HG02623 (cell line): ENCODE measurements around the gene NATD1.
A peak's percentile ranks its signal among the peaks of the same experiment; 100 is the strongest.

ENCODE experiments used
- ATAC-seq: cut with Tn5 transposase; IDR thresholded peaks from one replicate; pipeline ENCODE4 v1.9.1; 2021; ENCODE audit warnings: moderate library complexity; ENCODE audit not compliant: unreplicated experiment

Gene NATD1

DNA sequence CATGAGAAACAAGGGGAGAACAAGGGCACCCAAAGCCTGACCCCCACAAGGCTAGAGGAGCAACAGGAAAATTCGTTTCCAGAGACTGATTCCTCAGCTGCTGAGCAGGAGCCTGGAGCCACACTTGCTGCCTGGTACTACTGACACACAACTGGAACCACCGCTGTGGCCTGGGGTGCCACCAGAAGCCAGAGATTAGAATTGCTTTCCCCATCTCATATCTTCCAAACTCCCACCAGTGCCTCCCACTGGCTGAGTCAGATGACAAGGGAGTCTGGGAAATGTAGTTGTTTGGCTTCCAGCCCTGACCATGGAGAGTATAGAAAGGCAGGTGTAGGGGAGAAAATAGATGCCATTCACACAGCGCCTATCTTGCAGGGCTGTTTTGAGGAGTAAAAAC, 35.1 kb downstream of the NATD1 start:
- no peak for ATAC-seq

DNA sequence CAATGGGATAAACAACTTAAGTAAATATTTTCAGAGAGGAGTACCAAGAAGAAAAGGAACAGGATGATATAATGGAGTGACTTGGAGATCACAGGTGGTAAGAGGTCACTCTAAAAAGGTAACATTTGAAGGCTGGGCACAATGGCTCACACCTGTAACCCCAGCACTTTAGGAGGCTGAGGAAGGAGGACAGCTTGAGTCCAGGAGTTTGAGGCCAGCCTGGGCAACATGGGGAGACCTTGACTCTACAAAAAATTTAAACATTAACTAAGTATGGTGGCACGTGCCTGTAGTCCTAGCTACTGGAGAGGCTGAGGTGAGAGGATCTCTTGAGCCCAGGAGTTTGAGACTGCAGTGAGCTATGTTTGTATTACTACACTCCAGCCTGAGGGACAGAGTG, 35.9 kb downstream of the NATD1 start:
- ATAC-seq = no peak

DNA sequence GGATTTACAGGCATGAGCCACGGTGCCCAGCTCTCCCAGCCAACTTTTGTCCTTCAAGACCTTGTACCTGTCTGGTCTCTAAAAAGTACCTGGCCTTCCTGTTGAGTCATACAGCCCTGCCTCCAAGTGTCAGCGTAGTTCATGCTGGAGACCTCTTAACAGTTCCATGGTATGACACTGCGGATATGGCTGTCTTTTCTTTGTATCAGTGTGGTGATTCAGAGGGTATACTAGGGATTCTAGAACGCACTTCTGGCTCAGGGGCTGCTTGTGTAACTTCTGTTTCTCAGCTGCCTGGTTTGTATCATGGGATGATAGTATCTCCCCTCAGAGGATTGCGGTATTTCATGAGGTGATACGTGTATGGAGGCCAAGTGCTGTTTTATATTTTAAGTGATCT, 37.3 kb downstream of the NATD1 start:
- no peak for ATAC-seq

DNA sequence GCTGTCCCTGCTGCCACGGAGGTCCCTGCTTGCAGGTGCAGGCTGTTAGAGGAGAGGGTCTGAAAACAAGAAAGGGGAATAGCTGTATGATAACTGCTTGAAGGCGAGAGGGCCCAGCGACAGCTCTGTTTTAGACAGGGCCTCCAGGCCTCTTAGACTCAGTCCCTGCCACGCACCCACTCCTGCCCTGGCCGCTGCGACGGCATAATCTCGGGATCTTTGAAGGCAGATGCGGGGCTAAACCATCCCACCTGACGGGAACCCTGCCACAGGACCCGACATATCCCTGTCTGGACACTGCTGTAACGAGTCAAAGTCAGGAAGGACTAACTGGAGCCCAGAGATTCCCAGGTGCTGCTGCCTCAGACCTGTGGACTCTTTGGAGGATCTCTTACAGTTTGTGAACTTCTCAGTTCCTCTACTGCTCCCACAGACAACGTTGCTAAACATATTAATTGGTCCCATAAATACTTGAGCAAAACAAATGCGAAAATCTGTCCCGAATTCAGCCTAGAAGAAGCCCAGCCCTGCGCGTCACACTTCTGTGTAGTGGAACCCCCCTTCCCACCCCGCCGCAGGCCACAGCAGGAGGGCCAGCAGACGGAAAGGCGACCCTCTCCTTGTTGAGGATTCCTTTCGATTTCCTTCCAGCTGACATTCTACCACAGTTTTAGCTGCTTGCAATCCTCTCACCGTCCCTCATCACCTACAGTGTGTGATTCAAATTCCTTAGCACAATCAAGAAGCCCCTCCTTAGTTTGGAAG, 38.3 kb downstream of the NATD1 start:
- ATAC-seq = no peak

DNA sequence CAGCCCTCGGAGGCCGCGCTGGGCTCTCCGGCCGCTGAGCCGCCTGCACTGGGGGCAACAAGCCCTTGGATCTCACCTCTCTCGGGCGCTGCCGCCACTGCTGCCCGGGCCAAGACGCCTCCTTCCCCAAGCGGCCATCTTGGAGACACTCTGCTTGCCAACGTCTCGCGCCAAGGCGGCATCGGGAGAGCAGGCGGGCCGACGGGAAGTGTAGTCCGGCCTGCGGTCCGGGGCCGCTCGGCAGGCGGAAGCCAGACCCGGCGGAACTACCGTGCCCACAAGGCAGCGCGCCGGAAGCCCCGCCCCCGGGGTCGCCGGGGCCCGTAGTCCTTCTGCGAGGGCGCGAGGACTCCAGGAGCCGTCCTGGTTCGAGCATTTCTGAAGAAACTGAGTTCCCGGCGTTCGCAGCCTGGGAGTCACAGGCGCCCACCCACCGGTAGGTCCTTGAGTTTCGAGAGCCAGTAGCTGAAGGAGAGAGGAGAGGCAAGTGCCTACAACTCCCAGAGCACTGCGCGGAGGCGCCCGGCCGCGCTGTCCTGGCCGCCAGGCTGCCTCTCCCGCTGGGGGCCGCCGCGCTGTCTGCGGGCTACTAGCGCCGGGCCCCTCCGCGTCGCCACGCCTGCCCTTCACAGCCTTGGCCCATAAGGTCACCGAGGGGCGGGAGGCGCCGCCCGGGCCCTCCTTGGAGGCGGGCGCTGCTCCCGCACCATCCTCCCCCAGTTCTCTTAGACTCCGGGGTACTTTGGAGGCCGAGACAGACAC, 39.0 kb downstream of the NATD1 start, which contains the start of gene TMEM11:
TSS of gene TMEM11 (minus strand) at position 147 of the 762 bp plus-strand sequence. CDS start at position 138, 9 bp downstream.
- peak; percentile 84 for ATAC-seq

DNA sequence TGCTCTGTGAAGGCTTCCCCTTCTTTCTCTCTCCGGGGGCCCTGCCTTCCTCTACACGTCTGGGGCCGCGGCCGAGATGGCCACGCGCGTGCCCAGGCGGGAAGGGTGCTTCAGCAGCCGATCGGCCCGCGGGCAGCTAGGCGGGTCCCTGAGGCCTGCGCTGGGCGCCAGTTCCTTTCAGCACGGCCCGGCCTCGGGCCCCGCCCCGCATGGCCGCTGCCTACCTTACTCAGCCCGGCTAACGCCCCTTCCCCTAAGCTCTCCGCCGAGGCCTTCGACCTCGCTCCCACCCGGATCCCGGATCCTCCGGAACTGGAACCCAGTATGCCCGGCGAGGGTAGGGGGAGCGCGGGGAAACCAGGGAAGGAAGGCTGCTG, 39.6 kb downstream of the NATD1 start:
- peak; percentile 22 for ATAC-seq

DNA sequence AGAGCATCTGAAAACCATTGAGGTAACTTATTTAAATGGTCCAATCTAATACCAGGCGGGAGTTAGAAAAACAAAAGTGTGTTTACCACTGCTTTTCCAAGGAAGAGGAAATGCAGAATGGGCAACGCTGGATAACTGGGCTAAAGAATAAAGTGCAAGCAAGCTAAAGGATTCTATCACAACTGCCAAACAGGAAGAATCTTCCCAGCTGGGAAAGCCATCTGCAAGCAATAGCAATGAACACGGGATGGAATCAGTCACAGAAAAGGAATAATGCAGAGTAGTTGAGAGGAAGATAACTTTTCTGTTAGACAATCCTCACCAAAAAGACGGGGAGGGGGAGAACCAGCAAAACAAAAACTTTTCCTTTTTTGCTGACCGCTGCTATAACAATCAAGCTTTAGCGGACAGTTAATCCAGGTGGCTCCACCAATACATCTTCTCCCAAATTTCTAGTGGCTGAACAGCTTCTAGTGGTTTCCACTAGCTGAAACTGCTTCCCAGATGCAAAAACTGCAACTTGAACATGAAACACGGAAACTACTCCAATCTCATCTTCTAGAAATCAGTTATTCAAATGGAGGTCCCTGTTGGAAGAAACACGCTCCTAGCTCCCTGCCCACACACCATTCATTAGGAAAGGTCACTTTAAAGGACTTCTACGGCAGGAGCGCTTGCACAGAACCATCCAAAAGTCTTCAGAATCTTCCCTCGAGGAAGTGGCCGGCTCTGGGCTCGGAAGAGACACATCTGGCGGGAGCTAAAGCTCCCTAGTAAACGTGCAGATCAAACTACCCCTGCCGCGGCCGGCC, 40.2 kb downstream of the NATD1 start:
- ATAC-seq = no peak

DNA sequence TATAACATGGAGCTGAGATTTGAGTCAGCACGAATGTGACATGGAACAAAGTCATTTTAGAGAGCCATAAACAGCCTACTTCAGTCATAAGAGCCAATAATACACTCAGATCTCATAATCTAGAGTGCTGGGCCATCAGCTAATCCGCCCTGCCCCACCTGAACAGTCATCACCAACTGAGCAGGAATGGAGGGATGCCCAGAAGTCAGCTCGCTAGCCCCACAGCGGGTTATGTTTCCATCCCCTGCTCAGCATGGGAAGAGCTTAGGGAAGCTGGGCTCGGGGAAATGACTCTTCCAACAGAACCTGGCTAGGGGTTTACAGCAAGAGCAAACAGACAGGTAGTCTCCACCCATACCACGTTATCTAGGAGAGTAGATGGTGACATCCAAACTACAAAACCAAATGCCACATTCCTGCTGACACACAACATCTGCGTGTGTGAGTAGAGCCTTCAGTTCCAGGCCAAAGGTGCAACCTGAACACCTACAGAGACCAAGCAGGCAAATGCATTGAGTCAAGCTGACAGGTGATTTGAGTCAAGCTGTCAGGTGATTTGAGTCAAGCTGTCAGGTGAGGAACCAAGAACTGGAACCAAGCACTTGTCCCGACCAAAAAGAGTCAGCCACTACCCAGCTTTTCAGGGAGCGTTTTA, 41.3 kb downstream of the NATD1 start:
- ATAC-seq = no peak

DNA sequence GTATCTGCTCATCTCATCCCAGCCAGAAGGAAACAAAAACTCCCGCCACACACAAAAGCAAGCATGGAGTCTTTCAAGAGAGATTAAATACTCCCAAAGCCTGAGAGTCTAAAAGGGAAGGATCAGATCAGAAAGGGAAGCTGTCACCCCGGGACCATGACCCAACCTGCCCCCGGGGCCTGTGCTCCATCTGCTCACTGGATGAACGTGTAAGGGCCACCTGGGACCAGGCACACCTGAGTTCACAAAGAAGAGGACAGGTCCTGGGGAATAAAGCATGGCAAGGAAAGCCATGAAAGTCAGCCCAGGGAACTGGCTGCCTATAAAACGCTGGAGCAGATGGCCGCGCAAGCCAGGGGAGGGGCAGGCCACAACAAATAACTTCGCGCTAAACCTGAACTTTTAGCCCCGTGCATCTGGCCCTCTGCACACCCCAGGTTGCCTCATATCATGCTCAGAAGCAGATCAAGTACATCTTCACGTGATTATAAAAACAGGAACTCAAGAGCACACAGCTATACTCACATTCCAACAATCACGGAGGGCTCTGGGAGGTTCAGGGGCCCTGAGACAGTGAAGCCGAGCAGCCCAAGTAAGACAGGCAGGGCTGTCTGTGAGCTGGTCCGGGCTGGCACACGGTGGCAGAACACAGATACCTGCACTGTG, 42.7 kb downstream of the NATD1 start:
- ATAC-seq = no peak

DNA sequence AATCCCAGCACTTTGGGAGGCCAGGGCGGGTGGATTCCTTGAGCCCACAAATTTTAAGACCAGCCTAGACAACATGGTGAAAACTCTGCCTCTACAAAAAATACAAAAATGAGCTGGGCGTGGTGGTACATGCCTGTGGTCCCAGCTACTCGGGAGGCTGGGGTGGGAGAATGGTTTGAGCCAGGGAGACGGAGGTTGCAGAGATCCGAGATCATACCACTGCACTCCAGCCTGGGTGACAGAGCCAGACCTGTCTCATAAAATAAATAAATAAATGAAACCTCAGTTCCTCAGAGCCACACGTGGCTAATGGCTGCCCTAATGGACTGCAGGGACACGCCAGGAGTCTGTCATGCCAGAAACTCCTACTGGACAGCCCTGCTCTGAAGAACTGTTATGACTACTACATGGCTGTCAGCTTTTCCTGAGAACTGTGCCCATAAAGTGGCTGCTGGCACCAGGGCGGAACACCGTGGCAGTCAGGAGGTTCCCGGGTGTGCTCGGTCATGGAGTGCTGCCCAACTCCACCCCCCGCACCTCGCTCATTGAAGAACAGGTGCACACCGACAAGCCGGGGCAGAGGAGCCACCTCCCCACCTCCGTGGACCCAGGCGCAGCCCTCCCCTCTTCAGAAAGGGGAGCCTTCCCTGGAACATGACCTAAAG, 43.6 kb downstream of the NATD1 start:
- ATAC-seq = no peak

DNA sequence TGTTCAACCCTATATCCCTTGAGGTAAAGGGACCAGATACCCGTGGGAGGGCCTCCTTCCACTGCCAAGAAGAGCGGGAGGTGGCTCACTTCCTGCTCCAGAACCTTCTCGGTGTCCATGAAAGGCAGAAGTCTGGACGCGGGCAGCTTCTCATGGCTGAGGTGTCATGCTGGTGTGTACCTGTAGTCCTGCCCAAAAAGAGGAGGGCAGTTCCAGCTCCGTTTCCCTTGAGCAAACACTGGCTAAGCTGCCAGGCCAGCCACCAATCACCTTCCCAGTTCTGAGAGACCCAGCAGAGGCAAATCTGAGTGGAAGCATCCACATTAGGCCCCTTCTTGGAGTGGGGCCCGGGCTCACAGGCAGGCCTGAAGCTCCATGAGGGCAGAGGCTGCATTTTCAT, 44.9 kb downstream of the NATD1 start:
- no peak for ATAC-seq

DNA sequence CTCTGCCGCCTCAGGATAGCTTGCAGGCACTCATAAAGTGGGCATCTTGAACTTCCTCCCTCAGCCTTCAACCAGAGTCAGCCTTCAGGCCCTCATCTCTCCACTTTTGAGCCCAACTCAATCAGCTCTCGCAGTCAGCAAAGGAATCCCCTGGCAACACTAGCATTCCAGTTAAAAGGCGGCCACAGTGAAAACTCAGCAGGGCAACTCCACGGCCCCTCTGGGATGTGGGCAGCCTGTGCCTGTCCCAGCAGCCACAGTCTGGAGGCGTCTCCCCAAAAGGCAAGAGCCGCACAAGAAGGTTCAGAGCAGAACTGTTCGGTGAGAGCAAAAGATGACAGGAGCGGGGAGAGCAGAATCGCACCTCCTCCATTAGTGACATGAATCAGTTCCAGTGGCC, 48.3 kb downstream of the NATD1 start:
- no peak for ATAC-seq

DNA sequence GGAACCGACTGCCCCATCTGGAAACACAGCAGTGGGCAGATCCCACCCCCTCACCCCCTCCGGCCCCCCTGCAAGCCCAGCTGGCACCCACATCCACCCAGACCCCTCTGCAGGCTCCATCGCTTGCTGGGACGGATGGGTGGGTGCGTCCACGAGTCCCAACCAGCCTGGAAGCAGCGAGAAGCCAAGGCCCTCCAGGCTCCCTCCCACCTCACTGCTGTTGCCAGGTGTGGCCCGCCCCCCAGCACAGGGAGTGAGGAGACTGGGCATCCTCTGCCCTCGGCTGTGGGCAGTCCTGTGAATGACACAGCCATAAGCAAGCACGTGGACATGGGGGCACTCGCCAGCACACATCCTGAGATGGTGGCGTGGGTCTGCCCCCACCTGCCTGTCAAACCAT, 50.7 kb downstream of the NATD1 start:
- ATAC-seq = no peak

DNA sequence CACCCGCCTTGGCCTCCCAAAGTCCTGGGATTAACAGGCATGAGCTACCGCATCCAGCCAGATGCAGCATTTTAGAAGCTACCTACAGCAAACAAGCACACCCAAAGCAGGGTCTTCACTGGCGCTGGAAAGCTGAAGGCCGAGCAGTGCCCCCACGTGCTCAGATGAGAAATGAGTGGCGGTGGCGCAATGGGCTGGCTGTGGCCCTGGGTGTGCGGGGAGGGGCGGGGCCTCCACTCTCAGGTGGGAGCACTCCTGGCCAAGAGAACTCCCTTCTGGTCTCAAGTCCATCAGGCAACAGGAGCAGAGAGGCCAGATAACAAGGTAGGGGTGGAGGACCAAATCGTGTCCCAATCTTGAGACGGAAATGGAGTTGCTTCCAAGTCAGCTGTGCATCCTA, 51.3 kb downstream of the NATD1 start:
- ATAC-seq = no peak

DNA sequence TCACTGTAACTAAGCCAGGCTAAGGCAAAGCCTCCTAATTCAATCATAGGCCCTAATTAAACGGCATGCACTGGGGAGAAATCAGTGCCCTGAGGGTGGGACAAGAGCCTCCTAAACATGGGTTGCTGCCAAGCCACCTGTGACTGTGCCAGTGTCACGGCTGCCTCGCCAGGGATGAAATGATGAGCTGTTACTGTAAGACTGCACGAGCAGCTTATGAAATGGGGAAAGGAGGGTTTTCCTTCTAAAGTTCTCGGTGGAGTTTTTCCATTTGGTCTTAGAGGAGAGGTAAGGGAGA, 52.0 kb downstream of the NATD1 start:
- no peak for ATAC-seq

DNA sequence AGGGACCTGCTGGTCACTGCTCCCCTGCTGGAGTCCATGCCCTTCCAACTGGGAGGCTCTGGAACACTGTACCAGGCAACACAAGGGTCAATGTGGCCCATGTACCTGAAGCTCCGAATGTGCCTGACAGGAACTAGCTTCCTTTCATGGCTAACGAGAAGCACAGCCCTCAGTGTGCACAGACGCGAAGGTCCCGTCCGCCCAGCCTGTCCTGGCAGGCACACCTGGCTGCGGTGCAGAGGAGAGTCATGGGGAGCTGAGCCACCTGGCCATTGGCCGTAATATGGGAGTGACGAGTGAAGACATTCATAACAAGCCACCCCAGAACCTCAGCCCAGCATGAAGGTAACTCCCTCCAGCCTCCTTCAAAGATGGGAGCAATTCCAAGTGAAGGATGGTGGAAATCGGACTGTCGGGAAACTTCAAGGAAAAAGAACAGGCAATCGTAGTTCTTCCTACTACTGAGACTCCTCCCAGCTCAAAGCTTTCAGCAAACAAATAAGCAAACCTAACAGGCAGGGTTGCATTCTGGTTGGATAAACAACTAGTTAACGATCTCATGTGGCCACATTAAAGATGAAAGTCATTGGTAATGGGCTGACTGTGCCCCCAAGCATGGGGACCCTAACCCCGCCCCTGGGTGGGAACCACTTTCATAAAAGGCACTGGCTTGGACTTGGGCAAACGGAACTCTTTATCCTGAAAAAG, 52.5 kb downstream of the NATD1 start:
- ATAC-seq = no peak

DNA sequence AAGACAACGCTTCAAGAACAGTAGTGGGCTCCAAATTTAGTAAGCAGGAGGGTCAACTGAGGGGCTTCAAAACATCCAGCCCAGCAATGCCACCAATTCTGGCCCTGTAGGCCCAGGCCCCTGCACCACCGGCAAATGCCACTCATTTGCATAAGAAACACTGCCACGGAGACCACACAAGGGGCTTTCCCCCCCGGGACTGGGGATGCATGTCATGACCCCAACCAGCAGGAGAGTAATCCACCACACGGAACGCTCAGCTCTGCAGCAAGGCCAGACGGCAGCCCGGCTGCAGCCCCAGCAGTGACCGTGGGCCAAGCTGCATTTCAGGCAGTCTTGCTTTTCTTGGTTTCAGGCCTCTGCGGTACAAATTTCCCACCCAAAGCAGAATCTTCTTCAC, 53.4 kb downstream of the NATD1 start:
- ATAC-seq = no peak

DNA sequence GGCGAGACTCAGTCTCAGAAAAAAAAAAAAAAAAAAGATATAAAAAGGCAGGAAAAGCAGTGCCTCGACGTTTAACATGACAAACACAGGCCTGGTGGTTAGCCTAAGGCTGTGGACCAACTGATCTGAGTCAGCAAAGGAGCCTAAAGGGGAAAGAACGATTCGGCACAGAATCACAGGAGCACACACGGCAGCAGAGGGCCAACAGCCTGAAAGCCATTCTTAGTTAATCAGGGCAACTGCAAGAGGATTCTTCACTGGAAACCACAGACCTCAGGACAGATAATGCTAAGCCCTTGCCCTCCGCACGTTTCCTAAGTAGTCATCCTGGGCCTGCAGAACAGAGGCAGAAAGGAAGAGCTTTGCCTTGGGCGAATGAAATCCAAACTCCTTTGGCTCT, 53.9 kb downstream of the NATD1 start:
- ATAC-seq = no peak

DNA sequence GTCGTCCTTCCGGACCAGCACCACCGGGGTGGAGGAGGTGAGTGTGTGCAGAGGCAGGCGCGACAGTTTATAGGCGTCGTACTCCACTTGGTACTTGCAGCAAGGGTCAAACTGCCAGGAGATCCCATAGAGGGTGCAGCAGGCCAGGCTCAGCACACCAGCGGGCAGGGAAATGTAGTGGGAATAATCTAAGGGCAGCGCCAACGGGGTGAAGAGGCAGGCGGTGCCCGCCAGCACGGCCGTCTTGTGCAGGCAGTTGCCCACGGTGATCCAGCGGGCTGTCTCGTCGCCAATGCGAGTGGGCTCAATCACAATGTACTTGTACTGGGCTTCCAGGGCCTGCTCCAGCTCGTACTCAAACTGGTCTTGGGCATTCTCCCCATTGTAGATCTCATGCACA, 54.8 kb downstream of the NATD1 start:
- ATAC-seq = no peak

DNA sequence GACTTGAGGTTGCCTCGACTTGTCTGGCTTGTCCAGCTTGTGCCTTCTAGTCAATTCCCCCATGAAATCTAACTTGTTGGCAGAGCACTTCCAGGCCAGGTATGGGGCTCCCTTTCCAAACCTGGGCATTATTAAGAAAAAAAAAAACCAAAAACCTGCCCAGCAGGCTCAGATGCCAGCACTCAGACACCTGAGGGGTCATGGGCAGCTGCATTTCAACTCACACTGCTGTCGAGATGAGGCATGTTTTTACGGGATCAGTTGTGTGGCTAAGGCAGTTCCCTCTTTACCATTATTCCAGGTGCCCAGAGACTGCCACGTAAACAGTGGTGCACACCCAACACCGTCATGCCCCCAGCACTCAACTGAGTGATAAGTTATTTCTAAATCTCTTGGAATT, 57.1 kb downstream of the NATD1 start:
- ATAC-seq = no peak
